Islet of Langerhans (tissue), 1 donor: ENCODE measurements around the gene CEP112.
"Not testable (repeated sequence)": the region's sequence is repeated elsewhere in the genome, so short reads cannot be mapped to it uniquely, and the experiment has no call there.

Experiments
- FAIRE-seq: peaks from one replicate; lab custom pipeline; 2011; peaks lifted over from hg19 to GRCh38; lab: Jason Lieb, UNC

The CEP112 gene

DNA sequence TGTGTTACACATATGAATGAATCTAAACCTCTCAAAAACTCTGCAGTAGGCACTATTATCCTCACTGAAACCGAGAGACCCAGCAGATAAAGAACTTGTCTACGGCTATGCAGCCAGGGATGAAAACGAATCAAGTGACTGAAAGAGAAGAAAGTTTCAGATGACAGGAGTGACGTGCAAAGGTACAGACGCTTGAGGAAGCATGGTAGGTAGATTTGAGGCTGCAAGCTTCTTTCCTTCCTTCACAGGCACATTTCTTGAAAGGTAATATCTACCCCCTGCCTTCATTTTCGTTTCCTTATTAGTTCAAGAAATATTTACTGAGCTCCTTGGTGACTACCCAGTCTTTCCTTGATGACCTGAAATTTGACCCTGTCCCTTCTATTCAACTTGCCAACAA lies 418.9 kb downstream of the CEP112 start:
- no peak for FAIRE-seq

DNA sequence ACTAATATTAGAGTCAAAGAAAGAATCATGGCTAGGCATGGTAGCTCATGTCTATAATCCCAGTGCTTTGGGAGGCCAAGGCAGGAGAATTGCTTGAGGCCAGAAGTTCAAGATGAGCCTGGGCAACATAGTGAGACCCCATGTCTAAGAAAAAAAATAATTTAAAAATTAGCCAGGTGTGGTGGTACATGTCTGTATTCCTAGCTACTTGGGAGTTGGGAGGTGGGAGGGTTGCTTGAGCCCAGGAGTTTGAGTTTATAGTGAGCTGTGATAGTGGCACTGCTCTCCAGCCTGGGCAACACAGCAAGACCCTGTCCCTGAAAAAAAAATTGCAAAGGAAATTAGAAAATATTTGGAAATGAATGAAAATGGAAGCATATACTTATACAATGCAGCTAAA lies 420.2 kb downstream of the CEP112 start:
- no peak for FAIRE-seq

- FAIRE-seq, result no peak
Measured at GRCh38 chr17:65763786-65764185, 428.1 kb downstream of the CEP112 start.

DNA sequence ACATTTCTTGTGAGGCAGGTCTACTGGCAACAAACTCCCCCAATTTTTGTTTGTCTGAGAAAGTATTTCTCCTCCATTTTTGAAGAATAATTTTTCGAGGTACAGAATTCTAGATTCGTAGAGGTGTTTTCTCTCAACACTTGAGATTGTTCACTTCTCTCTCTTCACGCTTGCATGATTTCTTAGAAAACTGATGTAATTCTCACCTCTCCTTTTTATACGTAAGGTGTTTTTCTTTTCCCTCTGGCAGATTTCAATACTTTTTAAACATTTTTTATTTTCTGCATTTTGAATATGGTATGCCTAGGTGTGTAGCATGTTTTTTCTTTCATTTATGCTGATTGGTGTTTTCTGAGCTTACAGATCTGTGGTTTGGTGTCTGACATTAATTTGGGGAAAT lies 429.0 kb downstream of the CEP112 start:
- no peak for FAIRE-seq

DNA sequence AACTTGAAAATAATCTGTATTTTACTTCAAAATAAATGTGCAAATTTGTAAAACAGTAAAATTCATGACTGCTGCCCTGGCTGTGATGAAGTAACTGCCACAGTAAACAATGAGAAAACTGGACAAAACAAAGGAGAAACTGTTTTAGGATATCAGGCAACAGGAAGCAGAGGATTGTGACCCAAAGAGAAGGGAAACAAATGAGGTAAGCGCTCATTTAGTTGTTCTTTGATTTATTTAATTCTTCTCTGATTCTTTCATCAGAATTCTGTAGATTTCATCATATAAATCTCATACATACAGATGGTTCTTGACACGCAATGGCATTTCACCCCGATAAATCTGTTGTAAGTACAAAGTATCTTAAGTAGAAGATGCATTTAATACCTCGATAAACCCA lies 432.4 kb downstream of the CEP112 start:
- no peak for FAIRE-seq

DNA sequence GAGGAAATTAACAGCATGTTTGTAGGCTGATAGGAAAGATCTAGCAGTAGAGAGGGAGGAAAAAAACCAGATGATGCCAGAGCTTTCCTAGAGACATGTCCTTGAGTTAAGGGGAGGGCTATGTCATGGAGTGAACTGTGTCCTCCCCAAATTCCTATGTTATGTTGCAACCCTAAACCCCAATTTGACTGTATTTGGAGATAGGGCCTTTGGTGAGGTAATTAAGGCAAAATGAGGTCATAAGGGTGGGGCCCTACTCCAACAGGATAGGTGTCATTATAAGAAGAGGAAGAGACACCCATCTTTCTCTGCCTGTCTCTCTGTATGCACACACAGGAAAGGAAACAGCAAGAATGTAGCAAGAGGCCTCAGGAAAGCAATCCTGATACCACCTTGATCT lies 435.2 kb downstream of the CEP112 start:
- FAIRE-seq, result no peak

GRCh38 chr17:65755799-65756198 lies 436.1 kb downstream of the CEP112 start:
- FAIRE-seq, result no peak

GRCh38 chr17:65754630-65755029 lies 437.3 kb downstream of the CEP112 start:
- FAIRE-seq, result no peak

DNA sequence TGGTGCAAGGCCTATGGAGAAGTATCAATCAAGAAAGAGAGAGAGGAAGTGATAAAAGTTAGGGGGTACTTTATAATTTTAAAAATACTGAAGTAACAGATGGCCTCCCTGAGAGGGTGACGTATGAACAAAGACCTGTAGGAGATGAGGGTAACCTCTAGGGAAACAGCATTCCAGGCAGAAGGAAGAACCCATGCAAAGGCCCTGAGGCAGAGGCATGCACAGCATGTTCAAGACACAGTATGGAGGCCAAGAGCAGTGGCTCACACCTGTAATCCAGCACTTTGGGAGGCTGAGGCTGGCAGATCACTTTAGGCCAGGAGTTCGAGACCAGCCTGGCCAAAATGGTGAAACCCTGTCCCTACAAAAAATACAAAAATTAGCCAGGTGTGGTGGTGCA lies 437.9 kb downstream of the CEP112 start:
- no peak for FAIRE-seq

DNA sequence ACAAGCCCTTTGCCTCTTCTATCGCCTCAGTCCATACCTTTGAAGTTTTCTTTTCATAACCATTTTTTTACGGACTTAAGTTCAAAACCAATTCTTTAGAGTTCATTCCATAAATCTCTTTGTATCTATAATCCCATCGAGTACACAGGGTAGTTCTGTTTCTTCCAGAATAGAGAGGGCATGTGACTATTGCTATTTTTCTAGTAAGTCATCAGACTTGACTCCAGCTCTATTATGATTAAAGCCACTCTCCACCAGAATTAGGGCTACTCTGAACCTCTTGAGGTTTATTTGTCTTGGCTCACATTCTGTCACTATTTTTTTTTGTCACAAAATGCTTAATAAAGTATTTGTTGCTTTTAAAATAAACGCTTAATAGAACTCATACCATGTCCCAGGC lies 438.6 kb downstream of the CEP112 start:
- FAIRE-seq, result no peak

- FAIRE-seq, result no peak
Measured at GRCh38 chr17:65751263-65751662, 440.7 kb downstream of the CEP112 start.

GRCh38 chr17:65750631-65751115 lies 441.3 kb downstream of the CEP112 start:
- FAIRE-seq, result no peak

GRCh38 chr17:65750166-65750565 lies 441.8 kb downstream of the CEP112 start:
- FAIRE-seq, result no peak

GRCh38 chr17:65749479-65749878 lies 442.5 kb downstream of the CEP112 start:
- FAIRE-seq, result no peak

DNA sequence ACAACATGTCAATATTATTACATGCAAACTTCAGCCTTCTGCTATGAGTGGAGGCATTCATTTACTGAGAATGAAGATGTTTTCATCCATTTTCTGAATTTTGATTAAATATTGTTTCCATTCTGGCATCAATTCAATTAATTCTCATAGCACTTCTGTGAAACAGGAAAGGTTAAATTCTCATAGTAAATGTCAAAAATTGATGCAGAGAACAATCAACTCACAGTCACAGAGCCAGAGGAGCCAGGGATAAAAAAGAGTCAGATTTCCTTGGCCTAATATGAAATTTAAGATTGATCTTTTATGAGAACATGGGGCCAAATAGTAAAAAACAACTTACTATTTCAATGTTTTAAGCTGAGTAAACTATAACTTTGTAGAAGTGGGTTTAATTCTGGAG lies 446.7 kb downstream of the CEP112 start:
- no peak for FAIRE-seq

DNA sequence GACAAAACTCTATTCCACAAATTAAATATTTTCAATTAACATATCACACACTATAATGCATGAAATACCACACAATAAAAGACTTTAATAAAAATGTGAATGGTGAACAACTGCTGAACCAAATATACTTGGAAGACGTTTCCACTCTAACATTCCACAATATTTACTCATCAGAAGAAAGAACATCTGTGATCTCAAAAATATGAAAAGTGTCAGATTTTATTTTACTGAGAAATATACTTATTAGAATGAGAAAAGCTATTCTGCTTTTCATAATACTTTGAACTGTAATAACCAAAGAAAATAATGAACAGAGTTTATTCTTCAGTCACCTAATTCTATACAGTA lies 448.7 kb downstream of the CEP112 start:
- no peak for FAIRE-seq

DNA sequence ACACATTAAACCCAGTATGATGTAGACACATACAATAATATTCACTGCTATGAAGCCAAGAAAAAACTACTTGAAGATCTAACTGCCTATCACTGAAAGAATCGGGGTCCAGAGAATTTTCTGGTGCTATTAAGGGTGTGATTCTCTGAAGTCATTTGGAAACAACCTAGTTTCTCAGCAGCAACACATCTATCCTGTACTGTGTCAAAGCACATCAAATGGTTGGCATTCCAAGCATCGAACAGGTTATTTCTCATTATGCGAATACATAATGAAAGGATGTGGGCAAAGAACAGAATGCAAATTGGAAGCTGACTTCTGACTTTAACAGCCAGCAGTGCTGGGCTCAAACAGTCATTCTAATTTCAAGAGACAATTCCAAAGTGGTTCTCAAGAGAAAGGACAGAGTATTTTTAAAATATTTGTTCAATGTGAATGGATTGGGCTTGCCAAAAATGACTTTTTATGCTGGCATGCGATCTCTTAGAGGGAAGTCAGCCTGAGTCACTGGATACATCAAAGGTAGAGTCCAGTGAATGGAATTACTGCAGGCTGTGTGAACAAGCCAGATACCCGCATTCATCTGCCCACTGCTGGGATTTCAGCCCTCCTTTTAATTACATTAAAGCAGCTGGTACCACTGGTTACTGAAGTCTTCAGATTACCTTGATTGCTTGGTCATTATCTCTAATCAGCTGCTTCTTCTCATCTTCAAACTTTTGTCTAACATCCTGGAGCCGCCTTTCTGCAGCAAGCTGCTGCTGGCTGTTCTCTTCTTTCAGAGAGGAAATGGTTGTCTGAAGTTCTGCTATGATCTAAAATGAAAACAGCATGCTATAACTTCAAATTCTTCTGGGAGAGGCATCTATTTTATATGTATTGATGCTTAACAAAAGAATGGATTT lies 449.3 kb downstream of the CEP112 start:
- no peak for FAIRE-seq

- FAIRE-seq, result no peak
Measured at GRCh38 chr17:65741710-65742109, 450.2 kb downstream of the CEP112 start.

- no peak for FAIRE-seq
Measured at GRCh38 chr17:65739034-65739433, 452.9 kb downstream of the CEP112 start.

- FAIRE-seq, result no peak
Measured at GRCh38 chr17:65737451-65737850, 454.5 kb downstream of the CEP112 start.

DNA sequence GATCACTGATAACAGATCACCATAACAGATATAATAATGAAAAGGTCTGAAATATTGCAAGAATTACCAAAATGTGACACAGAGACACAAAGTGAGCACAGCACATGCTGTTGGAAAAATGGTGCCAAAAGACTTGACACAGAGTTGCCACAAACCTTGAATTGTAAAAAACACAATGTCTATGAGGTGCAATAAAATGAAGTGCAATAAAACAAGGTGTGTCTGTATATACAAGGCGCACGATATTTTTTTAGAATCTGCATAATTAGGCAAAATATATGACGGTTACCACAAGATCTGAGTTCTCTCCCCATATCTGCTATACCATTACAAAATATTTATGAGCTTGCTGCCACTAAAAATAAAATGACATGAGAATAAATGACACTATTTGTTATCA lies 458.6 kb downstream of the CEP112 start:
- FAIRE-seq, result no peak

- not testable (repeated sequence) for FAIRE-seq
Measured at GRCh38 chr17:65732667-65733066, 459.3 kb downstream of the CEP112 start.

DNA sequence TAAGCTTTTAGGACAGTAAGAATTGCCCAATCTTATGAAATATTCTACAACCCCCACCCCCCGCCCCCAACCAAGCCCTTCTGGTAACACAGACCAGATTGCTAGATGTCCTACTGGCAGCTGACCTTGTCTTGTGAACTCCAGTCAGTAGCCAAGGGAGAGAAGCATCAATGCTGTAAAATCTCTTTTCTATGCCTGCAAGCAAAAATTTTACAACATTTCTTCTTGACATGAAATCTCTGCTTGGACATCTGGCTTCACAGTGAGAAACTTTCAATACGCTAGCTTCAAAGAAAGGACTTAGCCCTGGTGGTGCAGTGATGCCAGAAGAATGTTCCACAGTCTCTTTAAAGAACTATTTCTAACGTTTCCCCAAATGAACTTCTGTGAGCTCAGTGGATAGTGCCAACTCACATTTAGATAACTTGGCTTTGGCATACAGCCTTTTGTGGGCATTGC lies 461.2 kb downstream of the CEP112 start:
- FAIRE-seq, result no peak

DNA sequence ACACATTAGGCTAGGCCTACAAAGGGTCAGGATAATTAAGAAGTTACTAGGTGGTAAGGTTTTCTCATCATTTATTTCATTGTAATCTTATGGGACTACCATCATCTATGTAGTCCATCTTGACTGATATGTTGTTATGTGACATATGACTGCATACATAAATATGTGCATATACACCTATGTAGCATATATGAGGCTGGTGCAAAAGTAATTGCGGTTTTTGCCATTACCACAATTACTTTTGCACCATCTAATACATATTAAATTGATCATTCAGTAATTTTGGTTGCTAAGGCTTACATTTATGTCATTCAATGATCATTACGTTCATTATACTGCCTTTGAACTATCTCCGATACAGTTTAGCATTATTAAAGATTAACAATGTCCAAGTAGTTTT lies 462.7 kb downstream of the CEP112 start:
- FAIRE-seq, result no peak
